ENCODE measurements around the gene CADM1.

The CADM1 gene

DNA sequence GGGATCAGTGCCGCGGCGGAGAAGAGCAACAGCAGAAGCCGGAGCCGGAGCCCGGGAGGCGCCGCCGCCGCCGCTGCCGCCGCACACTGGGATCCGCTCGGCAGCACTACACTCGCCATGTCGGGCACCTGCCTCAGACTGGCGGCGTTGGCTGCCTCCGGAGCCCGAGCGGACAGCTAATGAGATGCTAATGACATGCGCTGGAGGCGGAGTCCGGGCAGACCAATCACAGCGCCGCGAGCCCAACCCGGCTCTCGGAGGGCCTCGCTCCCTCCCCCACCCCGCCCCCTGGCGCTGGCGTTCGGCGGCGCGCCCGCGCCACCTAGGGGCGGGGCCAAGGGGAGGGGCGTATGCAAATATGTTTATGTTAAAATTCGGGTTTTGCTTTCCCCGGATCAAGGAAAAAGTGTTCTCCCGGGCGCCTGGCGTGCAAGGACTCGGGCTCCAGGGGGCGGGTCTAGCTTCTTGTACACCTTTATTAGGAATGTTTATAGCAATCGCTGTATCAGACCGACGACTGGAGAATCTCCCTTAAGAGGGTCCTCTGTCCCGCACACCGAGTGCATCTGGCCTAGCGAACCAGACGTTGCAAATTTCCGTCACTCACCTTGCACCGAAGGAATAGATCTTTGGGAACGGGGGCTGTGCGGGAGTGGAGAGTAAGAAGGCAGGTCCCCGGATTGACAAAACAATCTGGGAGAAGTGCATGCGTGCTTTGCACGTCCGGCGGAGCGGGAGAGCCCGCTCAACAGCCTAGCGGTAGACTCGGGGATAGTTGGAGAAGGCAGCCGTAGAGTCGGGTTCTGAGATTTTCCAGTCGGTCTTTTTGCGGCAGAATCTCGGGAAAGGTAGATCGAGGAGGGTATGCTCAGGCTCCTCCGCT lies at the start of gene CADM1:
CADM1 (minus strand) TSS at position 140 of the 883 bp plus-strand sequence.
- peak; percentile 16 for DNase-seq

- DNase-seq = no peak
These were observed 48.7 kb upstream of the CADM1 start for GRCh38 chr11:115552773-115553438.

DNA sequence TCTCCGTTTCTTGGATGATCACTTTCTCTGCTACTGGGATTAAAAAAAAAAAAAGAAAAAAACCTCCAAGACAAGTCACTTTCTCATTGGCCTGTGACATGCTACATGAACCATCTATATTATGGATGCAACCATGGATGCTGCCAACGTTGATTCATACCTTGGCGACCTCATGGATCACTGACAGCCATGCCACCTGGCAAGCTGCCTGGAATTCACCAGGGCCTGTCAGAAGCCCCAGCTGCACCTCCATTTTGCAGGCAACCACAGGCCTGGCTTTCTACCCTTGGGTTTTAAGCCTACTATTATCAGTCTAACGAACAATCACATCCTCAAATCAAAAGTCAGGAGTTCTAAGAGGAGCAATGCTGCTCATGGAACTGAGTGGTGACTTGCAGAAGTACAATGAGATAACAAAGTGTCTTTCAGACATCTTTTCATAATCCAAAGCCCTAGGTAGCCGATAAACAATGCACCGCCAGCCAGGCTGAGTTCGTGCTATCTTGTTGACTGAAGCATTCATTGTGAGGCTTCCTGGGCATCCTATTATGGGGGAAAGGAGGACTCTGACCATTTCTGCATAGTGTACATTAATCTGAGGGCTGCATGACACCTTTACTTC lies 48.0 kb upstream of the CADM1 start:
- DNase-seq = no peak

GRCh38 chr11:115550291-115551059 lies 46.3 kb upstream of the CADM1 start:
- DNase-seq = no peak

DNA sequence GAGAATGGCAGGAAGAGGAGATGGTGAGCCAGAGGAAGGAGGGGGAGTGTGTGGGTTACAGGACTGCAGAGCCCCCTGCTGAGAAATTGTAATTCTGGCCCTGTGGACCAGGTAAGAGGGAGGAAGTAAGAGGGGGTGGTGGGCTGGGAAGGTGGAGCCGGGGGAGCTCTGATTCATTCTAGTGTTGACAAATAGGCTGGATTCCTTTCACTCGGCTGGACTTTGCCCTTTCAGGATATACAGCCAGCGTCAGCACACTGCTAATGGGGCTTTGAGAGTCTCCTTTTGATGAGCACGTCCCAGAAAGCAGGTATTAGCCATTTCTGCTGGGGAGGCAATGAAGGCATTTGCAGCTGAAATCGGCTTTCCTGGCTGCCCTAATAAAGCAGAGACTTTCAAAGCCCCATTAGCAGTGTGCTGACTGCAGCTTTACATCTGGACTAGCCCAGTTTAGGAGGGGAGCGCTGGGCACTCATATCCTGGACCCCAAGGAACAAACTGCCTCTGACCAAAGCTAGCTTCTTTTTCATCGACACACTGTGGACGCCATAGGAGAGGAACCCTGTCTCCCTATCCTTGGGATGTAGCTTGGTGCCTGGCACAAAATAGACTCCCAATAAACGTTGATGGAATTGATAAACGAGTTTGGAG lies 44.8 kb upstream of the CADM1 start:
- DNase-seq = no peak

DNA sequence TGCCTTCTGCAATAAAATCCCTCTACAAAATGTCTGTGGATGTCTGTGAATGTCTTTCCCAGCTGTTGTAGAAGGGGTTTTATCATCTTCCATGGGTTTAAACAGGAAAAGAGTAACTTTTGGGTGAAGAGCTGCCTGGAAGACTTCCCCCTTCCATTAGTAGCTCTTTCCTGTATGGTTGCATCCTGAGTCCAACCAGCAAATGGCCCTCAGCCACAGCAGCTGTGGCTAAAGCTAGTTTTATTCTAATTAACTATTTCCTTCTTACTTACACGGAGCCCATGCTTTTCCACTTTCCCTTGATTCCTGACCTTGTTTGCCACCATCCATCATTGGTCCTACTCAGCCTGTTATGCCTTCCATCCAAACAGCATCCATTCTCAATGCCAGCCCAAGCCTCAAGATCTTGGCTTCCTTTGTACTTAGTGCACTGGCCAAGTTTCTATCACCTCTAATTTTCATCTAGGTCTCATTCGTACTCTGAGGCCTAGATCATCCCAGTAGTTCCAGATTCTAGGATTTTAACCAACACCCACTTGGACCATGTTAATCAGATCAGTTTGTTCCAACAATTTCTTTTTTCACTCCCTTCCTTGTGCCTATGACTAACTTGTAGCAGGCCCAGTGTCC lies 41.5 kb upstream of the CADM1 start:
- DNase-seq = no peak

- no peak for DNase-seq
These were observed 40.3 kb upstream of the CADM1 start for GRCh38 chr11:115544422-115544948.

DNA sequence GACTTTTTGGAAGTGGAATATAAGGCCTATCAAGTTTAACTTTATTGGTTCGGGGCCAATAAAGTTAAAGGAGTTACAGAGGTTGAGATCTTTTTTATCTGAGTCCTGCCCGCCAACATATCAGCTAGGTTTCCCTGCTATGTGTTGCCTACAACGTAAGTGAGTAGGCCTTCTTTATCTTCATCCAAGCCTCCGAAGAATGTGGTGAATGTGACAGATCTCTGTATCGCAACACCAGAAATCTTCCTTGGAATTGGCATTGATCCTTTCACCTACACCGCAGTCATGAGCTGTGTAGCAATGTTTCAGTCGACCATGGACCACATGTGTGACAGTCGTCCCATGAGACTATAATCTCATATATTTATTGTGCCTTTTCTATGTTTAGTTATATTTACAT lies 37.3 kb upstream of the CADM1 start:
- DNase-seq = no peak

- no peak for DNase-seq
These were observed 35.6 kb upstream of the CADM1 start for GRCh38 chr11:115539844-115540243.

GRCh38 chr11:115535781-115536180 lies 31.6 kb upstream of the CADM1 start:
- no peak for DNase-seq

- DNase-seq = no peak
These were observed 26.5 kb upstream of the CADM1 start for GRCh38 chr11:115530752-115531151.

GRCh38 chr11:115528225-115528624 lies 24.0 kb upstream of the CADM1 start:
- no peak for DNase-seq

DNA sequence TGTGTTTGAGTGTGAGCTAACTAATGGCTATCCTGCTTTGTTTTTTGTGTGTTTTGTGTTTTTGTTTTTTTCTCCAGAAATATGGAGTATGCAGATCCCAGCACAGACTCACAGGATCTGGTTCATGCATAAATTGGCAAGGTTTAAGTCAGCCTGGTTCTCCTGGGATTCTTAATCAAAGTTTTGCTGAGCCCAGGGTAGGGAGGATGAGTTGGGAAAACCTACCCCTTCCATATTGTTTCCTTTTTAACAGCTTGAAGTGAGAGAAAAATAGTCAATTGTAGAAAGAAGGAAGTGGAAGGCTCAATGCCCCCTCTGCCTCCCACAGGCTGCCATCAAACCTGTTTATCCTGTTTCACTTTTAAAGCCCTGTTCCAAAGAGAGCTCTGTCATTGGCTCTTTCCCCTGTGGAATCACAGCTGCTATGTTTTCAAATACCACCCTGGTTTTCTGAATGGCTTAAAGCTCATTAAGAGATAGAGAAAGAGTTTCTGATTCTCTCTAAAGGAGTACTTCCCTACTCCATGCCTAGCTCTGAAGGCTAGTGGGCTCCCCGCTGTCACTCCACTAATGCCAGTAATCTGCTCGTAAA lies 23.4 kb upstream of the CADM1 start:
- no peak for DNase-seq

DNA sequence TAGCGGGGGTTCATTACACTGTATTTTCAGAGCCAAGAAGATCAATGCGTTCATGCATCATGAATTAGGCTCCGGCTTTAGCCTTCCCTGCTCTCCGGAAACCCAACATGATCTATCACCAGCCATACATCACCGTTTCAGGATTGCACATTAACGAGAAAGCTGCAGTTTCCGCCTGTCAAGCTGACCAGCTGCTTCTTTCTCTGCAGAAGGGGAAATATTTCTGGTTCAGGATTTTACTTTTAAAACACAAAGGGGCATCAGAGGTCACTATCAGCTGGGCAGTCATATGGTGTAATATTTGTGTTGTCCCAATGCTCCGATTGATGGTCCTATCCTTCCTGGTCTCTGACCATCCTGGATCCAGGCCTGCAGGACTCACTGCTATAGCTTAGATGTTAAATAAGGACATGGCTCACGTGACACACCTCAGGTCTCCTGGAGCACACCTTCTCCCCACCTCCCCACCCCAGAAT lies 21.4 kb upstream of the CADM1 start:
- no peak for DNase-seq

- no peak for DNase-seq
These were observed 20.4 kb upstream of the CADM1 start for GRCh38 chr11:115524572-115524971.

GRCh38 chr11:115523727-115524399 lies 19.6 kb upstream of the CADM1 start:
- DNase-seq = no peak

DNA sequence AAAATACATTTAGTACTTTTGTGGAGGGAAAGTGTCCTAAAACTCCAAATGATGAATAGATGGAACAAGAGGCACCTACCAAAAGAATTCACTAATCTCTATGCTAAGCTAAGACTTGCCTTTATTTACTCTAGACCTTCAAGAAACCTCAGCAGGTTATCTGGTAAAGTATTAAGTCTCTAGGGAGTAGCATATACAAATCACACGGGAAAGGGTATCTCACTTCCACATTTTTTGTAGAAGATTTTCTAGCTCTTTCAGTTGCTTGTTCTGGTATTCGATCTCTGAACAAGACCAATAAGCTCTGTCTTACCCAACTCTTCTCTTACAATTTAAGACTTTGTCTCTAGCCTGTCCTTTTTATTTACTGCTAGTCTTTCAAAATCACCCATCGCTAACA lies 18.1 kb upstream of the CADM1 start:
- no peak for DNase-seq

GRCh38 chr11:115521825-115522224 lies 17.6 kb upstream of the CADM1 start:
- DNase-seq = no peak

- no peak for DNase-seq
These were observed 14.9 kb upstream of the CADM1 start for GRCh38 chr11:115518983-115519628.

Measured in amniotic stem cell (primary cell).